Fibroblast of skin of left biceps (primary cell): Measurements from ENCODE around the gene ACTL8.
A peak's percentile ranks its signal among the peaks of the same experiment; 100 is the strongest.

Experiments
- DNase-seq, 2 experiments: peaks; one replicate each; pipeline ENCODE4 v3.0.0-alpha.2; 2013; ENCODE audit warnings: low read depth in 2 of 2

Gene ACTL8

DNA sequence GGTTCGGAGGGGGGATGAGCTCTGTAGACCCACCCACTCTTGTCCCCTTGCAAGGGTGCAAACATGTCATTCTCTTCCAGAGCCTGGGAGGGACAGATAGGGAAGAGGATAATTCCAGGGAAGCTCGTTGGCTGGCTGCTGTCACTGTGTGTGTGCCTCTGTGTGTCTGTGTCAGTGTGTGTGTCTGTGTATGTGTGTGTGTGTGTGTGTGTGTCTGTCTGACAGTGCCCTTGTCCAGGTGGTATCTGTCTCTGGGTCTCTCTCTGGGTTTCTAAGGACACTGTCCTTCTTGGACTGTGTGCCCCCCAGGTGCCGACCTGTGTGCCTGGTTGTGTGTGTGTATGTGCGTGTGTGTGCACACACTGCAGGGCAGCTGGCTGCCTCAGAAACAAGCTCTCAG, 90.5 kb downstream of the ACTL8 start:
- DNase-seq = no peak

DNA sequence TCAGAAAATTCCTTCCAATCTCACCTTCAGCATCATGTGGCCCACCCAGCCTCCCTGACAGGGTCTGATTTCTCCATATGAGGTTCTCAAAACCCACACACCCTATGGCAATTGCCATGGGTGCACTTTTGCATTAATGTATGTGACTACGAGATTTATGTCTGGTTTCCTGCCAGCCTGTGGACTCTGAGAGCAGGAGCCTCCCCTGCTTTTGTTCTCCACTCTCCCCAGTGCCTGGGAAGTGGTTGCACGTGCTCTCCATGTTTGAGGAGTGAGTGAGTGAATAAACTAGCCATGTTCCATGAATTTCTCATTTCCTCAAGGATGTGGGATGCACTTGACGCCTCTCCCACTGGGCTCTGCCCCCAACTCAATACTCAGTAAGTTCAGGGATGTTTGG, 91.2 kb downstream of the ACTL8 start:
- no peak for DNase-seq

DNA sequence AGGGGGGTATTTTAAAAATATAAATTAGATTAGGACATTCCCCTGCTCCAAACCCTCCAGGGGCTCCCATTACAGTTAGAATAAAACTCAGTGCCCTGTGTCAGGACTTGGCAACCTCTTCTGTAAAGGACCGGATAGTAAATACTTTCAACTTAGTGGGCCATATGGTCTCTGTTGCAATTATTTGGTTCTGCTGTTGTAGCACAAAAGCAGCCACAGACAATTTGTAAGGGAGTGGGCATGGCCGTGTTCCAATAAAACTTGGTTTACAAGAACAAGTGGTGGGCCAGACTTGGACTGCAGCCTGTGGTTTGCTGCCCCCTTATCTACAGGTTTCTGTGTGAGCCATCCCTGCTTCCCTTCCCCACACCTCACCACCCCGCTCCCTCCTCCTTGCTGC, 92.0 kb downstream of the ACTL8 start:
- DNase-seq = no peak

DNA sequence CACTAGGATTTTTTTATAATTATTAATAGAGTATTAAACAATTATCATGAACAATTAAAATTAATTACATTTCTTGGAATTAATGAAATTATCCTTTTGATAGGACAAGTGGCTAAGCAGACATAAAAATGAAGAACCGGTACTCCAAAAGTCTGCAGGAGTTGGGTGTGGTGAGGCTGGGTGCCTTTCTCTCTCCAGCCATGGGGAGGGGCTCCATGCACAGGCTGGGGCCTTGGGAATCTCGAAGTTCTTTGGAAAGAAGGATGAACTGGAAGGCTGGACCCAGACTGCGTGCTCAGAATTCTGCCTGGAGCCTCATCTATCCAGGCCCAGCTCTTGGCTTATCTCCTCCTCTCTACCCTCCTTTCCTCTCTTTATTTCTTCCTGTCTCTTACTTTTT, 94.1 kb downstream of the ACTL8 start:
- no peak for DNase-seq

DNA sequence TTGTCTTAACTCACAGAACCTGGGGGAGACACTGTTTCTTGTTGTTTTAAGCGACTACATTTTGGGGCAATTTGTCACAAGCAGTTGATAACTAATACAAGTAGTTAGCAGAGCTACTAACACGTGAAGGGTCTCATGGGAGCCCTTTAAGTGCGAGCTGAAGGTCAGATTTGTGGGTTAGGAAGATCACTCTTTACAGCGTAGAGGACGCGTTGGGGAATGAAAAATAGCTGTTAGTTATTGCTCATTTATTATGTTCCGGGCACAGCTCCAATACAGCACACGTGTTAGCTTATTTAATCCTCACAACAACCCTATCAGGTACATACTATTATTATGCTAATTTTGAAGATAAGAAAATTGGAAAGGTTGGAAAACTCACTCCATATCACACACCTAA, 95.9 kb downstream of the ACTL8 start:
- no peak for DNase-seq

DNA sequence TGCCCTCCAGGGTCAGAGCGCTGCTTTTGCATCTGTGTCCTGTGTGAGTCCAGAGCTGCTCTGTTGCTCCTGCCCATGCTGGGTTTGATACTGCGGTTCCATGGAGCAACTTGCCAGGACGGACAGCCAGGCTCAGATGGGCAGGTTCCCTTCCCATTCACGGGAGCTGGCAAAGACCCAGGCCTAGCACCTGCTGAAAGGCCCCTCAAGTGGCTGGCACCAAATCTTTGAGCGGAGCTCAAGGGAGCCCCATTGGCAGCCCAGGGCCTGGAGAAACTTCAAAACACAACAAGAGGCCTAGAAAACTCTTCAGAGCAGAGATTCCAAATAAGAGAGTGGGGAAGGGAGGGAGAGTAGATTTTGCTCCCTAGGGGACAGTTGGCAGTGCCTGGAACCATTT, 97.2 kb downstream of the ACTL8 start:
- no peak for DNase-seq

DNA sequence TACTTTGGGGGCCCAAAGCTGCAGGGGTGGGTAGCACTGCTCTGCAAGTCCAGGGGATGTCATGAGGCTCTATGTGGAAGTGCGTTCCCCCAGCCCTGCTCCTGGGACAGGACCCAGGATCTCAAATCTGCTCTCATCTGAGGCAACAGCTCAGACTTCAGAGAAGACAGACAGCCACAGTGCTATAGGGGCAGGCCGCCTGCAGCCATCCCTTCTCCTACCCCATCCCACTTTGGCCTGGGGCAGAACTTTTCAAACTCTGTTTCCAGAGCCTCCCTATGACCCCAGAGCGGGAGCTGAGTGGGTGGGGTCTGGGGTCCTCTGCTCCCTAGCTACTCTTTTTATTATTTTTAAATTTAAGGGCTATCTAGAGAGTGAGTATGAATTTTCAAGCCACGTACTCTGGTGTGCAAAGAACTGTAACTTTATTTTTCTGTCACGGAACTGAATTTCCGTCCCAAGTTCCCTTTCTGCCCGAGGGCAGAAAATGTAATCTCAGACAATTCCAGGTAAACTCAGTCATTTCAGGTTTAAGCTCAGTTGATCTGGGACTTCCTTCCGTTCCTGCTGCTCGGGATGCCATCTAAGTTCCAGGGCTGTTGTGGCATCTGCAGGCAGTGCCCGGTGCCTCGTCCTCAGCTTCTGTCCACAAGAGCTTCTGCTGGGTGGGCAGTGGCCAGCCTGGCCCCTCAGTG, 98.3 kb downstream of the ACTL8 start:
- no peak for DNase-seq

DNA sequence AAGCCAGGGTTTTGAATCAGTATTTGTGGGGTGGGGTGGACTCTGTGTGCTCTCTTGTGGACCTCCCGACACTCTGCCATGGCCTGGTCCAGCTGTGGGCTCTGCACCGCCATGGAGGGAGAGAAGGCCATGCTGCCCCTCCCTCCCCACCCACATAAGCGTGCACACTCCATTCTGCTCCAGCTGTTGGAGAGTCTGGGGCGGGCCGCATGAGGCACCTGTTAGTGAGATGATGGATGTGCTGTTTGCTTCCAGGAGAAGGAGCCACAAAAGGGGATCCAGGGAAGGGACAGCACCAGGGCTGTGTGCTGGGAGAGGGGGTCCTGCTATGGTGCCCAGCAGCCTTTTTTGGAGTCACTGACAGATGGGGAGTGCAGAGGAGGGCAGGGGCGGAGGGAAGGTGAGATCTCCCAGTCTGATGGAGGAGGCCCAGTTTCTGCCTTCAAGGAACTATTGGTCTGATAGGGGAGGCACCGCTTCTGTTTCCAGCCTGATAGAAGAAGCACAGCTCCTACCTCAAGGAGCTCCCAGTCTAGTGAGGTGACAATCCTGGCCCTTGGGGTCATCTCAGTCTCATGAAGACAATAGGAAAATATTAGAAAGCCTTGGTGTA, 101.5 kb downstream of the ACTL8 start:
- no peak for DNase-seq

DNA sequence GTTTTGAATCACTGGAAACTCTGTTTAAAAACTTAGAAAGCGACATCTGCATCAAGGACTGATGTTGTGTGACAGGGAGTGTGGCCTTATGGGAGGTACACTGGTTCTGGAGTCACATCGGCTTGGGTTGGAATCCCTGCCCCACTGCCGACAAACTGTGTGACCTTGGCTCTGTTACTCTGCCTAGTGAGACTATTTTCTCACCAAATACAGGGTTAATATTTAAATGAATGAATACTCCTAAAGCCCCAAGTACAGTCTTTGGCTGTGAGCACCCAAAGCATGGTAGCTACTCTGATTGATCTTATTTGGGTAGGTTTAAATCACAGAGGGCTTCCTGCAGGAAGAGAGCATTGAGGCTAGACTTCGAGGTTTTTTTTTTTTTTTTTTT, 102.0 kb downstream of the ACTL8 start:
- no peak for DNase-seq

DNA sequence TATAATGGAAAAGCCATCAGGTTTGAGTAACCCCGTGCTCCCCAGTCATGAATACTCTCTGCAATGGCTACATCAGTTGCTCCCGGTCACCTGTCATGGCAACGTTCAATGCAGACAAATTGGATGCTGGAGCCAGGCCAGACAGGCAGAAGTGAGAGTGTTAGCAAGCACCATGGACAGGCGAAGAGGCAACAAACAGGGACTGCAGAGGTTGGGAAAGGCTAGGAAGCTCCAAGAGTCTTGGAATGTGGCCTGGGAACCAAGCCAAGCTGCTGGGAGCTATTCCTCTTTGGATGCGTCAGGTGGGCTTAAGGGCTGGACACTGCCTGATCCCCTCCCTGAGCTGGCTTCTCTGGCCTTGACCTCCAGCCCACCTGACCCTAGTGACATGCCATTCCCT, 102.9 kb downstream of the ACTL8 start:
- DNase-seq = no peak

DNA sequence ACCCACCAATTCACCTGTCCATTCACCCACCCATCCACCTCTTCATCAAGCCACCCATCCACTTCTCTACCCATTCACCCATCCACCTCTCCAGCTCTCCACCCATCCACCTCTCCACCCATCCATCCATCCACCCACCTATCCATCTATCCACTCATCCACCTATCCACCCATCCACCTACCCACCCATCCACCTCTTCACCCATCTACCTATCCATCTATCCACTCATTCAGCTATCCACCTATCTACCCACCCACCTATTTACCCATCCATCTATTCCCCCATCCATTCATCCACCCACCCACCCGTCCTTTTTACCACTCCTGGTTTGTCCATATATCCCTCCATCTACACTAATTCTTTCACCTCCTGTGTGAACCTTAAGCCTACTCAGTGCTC, 105.7 kb downstream of the ACTL8 start:
- DNase-seq = no peak

DNA sequence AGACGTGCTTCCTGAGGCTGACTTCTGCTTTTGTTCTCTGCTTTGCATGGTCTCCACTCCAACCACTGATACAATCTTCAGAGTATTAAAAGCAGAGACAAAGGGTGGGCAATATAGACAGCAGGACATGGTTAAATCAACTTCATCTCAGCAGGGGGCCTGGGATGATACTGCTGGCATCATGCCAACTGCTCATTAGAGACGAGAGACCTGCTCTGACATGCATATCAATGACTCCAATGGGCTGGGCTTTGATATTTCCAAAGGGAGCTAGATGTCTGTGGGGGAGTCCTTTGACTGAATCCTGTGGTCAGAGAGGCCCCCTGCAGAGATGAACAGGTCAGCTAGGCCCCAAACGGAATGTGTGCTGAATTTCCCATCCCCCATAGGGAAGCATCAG, 106.6 kb downstream of the ACTL8 start:
- DNase-seq = peak in 1 of 2 experiments; percentile 35

DNA sequence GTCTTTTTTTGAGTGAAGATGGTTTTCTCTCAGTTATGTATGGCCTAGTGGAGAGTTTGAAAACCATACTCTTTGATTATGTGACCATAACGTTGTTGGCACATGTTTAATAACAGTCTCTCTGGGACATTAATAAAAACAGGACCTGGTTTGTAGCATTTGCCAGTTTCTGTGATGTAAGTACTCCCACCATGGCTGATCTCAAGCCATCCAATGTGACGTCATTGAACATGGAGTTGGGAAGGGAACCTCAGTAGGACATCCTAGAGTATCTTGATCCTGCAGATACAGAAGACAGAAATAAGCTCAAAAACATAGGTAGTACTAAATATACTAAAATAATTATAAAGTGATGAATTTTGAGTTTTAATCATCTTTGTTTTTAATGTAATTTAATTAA, 107.0 kb downstream of the ACTL8 start:
- no peak for DNase-seq

DNA sequence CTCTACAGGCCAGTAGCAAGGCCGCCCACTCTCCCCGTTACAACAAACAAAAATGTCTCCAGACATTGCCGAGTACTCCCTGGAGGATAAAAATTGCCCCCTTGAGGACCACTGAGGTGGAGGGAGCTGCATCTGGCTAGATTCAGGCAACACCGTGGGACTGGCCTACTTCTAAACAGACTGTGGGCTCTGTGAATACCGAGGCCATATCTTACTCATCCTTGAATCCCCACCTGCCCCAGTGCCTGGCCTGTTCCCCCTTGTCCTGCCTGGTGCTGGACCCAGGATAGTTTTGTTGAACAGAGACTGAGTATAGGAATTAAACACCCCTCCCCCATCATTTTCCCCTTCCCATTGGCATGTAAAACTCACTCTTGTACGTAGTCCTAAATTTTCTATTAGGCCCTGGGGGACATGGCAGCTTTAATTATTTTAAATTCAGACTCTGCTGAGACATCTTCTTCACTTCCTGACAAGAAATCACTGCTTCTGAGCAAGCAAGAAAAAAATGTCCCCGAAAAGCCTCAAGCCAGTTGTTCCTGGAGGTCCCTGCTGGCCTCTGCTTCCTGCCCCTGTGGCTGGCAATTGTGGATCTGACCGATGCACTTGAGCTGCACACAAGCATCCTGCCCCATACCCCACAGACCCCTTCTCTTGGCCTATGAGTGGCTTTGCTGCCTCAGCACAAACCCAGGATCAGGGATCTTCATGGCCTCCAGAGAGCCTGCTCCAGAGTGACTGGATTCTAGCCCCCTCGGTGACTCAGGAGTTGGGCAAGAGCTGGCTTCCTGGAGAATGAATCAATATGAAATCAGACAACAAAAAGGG, 111.0 kb downstream of the ACTL8 start:
- DNase-seq = peak; percentile 76 to 78

DNA sequence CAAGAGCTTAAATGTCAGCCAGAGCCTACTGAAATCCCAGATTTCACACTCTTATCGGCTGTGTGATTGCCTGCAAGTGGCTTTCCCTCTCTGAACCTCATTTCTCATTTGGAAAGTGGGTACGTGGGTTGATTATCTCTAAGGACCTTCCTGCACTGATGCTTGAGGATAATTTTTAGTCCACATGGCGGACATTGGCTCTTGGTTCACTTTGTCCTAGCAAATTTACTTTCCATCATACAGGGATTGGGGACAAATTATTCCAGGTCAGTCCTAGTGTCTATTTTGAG, 111.6 kb downstream of the ACTL8 start:
- no peak for DNase-seq

DNA sequence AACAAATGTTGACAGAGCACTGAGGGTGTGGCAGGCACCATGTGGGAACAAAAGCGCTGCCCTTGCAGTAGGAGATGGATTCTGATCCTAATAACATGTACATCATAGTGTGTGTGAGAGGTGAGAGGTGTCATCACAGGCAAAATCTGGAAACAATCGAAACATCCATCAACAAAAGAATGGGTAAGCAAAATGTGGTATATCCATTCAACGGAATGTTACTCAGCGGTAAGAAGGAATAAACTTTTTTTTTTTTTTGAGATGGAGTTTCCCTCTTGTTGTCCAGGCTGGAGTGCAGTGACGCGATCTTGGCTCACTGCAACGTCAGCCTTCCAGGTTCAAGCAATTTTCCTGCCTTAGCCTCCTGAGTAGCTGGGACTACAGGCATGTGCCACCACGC, 112.3 kb downstream of the ACTL8 start:
- no peak for DNase-seq

DNA sequence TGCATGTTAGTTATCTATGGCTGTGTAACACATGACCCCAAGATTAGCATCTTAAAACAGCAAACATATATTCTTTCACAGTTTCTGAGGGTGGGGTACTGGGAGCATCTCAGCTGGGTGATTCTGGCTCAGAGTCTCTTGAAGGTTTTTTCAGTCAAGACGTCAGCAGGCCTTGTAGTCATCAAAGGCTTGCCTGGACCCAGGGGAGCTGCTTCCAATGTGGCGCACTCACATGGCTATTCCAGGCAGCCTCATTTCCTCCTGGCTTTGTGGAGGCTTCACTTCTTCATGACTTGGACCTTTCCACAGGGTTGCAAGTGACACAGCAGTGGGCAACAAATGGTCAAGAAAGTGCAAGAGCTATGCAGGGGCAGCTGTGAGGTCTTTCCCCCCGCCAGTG, 114.7 kb downstream of the ACTL8 start:
- DNase-seq = no peak

DNA sequence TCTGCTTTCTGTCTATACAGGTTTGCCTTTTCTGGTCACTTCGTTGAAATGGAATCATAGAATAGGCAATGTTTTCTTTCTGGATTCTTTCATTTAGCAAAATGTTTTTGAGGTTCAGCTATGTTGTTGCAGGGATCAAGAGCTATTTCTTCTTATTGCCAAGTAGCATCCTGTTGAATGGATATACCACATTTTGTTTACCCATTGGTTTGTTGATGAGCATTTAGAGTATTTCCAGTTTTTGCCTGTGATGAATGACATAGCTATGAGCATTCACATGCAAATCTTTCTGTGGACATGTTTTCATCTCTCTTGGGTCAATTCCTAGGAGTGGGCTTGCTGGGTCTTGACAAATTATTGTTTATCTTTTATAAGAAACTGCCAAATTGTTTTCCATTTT, 115.5 kb downstream of the ACTL8 start:
- DNase-seq = no peak

DNA sequence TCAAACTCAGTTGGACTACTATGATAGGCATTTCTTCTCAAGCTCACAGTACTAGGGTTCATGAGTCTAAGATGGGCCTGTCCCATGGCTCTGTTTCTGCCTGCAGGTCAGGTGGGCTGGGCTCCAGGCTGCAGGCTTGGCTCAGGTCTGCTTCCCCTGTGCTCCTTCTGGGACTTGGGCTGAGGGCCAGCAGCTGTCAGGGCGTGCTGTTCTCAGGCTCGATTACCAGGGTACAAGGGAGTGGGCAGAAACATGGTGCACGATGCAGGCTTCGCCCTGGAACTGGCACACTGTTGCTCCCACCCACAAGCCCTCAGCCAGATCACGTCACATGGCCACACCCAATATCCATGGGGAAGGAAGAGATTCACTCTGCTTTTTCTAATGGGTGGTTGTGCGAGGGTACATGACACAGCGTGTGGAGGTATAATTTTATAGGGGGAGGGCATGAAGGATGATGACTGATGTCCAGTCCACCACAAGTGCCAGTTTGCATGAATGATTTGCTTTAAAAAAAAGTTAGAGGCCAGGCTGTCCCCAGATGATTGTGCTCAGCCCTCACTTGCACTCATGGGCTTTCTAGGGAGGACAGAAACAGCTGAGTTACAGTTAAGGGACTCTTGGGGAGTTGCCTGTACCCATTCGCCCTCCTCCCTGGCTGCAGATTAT, 118.0 kb downstream of the ACTL8 start:
- DNase-seq = no peak

DNA sequence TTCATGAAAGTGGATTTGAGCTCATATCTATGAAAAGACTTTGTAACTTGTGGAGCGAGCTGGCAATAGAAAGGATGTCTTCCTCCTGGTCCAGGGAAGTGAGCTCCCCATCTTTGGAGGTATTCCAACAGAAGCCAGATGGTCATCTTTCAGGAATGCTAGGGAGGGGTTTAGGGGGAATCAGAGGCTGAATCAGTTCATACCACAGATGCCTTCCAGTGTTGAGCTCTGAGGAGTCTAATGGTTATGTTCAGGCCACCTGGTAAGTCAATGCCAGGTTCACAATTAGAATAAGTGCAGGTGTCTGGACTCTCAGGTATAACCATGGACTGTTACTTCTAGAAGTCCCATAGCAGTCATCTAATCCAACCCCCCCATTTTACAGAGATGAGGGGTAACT, 119.1 kb downstream of the ACTL8 start:
- peak; percentile 94 to 95 for DNase-seq

DNA sequence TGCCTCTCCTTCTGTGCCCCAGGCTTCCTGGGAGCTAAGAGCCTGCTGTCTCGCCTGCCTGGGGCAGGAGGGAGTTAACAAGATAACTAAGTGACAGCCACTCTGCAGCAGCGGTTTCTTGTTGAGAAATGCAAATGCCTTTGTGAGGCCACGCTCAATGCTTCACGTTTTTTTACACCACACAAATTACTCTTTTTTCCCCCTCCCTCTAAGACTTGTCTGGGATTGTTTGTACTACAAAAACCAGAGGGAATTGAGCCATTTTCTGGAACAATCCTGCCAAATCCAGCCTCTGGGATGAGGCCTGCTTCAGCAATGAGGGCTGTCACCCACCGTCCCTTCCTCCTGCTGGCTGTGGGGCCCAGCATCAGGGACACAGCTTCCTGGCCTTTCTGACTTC, 119.6 kb downstream of the ACTL8 start:
- DNase-seq = peak; percentile 91 to 93

DNA sequence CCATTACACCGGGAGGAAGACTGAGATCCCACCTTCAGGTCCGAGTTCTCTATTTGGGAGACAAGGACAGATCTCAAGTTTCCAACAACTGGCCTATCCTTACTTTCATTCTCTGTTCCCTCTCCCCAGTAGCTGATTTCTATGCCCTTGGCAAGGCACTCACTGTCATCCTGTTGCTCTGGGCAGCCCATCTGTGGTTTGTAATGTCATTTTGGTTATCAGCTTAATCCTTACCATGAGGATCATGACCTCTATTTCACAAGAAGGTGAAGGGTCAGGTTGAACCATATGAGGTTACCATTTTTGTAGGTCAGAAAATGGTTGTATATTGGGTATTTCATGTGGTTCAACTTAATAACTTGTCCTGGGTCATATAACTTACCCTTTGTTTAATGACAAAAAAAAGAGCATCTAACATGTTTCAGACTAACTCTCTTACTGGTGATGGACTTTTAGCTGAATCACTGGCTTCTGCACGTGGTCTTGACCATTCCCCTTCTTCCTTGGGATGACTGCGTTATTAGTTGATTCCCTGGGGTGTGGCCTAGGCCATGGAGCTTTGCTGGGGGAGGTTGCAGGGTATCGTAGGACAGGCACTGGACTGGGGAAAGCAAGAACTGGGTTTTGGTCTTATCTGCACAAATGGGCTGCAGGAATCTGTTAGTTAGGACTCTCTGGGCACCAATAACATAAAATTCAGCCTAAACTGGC, 120.2 kb downstream of the ACTL8 start:
- no peak for DNase-seq
